K562 (cell line): Measurements from ENCODE around the gene TCF23.

Source experiments
- CBFB ChIP-seq: sonication (generic); formaldehyde crosslinking; IDR thresholded peaks from 2 replicates; pipeline ENCODE4 v1.4.0; 2020; ENCODE audit warnings: mild to moderate bottlenecking, missing genetic modification reagents
- CTCF ChIP-seq, 3 experiments: IDR thresholded peaks in 2 of 3; conservative IDR thresholded peaks in 1 of 3; 2 replicates each; pipeline ENCODE4 v1.5.1; 2011 to 2012; ENCODE audit warnings: low read length in 3 of 3, mild to moderate bottlenecking in 3 of 3, control low read depth in 2 of 3, improper control_type of control experiment in 1 of 3, inconsistent platforms in 1 of 3, low read depth in 1 of 3, mixed read lengths in 1 of 3, moderate library complexity in 1 of 3; ENCODE audit not compliant: insufficient read depth in 2 of 3
- E2F4 ChIP-seq: sonication (generic); formaldehyde crosslinking; IDR thresholded peaks from 2 replicates; pipeline ENCODE4 v1.8.0; 2022; ENCODE audit warnings: mild to moderate bottlenecking, low read depth, missing genetic modification reagents
- ELF4 ChIP-seq: fragments of 450-650 bp; formaldehyde crosslinking; IDR thresholded peaks from 2 replicates; pipeline ENCODE4 v1.4.0; 2022; ENCODE audit warnings: missing genetic modification characterization
- FOXO4 ChIP-seq: fragments of 450-650 bp; formaldehyde crosslinking; IDR thresholded peaks from 2 replicates; pipeline ENCODE4 v1.4.0; 2020; ENCODE audit warnings: mild to moderate bottlenecking, moderate library complexity
- JUNB ChIP-seq: fragments of 450-650 bp; formaldehyde crosslinking; conservative IDR thresholded peaks from 2 replicates; pipeline ENCODE4 v1.4.0; 2020; ENCODE audit warnings: mild to moderate bottlenecking
- SETDB1 ChIP-seq: IDR thresholded peaks from one replicate; pipeline ENCODE4 v1.6.1; 2012; ENCODE audit warnings: low read length, control low read depth, inconsistent platforms
- TCFL5 ChIP-seq: fragments of 250-450 bp; sonication (Bioruptor Pico); conservative IDR thresholded peaks from 2 replicates; pipeline ENCODE4 v1.6.1; 2021; ENCODE audit warnings: mild to moderate bottlenecking, moderate library complexity, matching md5 sums
- TEAD4 ChIP-seq, 2 experiments: sonication (generic) in 1 of 2; formaldehyde crosslinking in 1 of 2; IDR thresholded peaks; 2 replicates each; pipeline versions ENCODE4 v1.6.1 to v1.8.0; 2012 to 2022; ENCODE audit warnings: borderline replicate concordance in 1 of 2, inconsistent platforms in 1 of 2, low read length in 1 of 2, mild to moderate bottlenecking in 1 of 2, missing genetic modification reagents in 1 of 2
- ZNF324 ChIP-seq: fragments of 250-450 bp; sonication (Bioruptor Pico); IDR thresholded peaks from 2 replicates; pipeline ENCODE4 v1.4.0; 2020; ENCODE audit warnings: mild to moderate bottlenecking
- ZNF639 ChIP-seq, 2 experiments: fragments of 200-800 bp in 1 of 2; sonication (Bioruptor generic) in 1 of 2; sonication (generic) in 1 of 2; formaldehyde crosslinking in 1 of 2; IDR thresholded peaks in 1 of 2; conservative IDR thresholded peaks in 1 of 2; 2 replicates each; pipeline versions ENCODE4 v1.5.0 to v1.6.1; 2016 to 2020; ENCODE audit warnings: missing compliant biosample characterization in 1 of 2, missing genetic modification characterization in 1 of 2, missing genetic modification reagents in 1 of 2
- TF ChIP-seq, protein P1 (sequence below): sonication (generic); formaldehyde crosslinking; IDR thresholded peaks from 2 replicates; pipeline ENCODE4 v1.9.0; 2022; ENCODE audit warnings: mild to moderate bottlenecking, missing genetic modification reagents

GRCh38 chr2:27147935-27148334 is 869 bp upstream of the TCF23 start:
- TF ChIP-seq TCFL5 (CRISPR knock-in tag) (no peak), ZNF324 (CRISPR knock-in tag) (no peak), E2F4 (no peak), ZNF639 (CRISPR knock-in tag; conservative IDR thresholded peaks at IDR 0.05 in 1 of 2, IDR thresholded peaks at IDR 0.05 in 1 of 2) (no peak), CTCF (IDR thresholded peaks at IDR 0.05 in 2 of 3, conservative IDR thresholded peaks at IDR 0.05 in 1 of 3; ENCODE audit: insufficient read depth in 2 of 3, low read depth in 1 of 3, low read length in 3 of 3) (no peak), SETDB1 (no peak), CBFB (CRISPR knock-in tag) (no peak), TEAD4 (IDR thresholded peaks at IDR 0.05; ENCODE audit: low read length) (no peak), TEAD4 (CRISPR knock-in tag; IDR thresholded peaks at IDR 0.05; ENCODE audit: borderline replicate concordance) (no peak), FOXO4 (no peak), JUNB (no peak), ELF4 (CRISPR knock-in tag) (no peak)
- TF ChIP-seq, protein P1, sequence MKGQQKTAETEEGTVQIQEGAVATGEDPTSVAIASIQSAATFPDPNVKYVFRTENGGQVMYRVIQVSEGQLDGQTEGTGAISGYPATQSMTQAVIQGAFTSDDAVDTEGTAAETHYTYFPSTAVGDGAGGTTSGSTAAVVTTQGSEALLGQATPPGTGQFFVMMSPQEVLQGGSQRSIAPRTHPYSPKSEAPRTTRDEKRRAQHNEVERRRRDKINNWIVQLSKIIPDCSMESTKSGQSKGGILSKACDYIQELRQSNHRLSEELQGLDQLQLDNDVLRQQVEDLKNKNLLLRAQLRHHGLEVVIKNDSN (CRISPR knock-in tag): no peak
